ENCODE measurements around the gene OR11L1. TPM values are rescaled to one million over a fixed set of nuclear protein-coding genes. Genes with fewer than 3 reads are reported as not detected.

OR11L1 gene
- not detected in 2 replicates for total RNA-seq (2014; rRNA removed; shearing (Covaris generic))

- no peak for DNase-seq (ENCODE audit: low read depth)
These were observed at the start of gene OR11L1 for GRCh38 chr1:247841796-247842195. Gene OR11L1, minus strand, starts transcription at chr1:247841896. Its CDS starts 0 bp downstream, at chr1:247841896.

GRCh38 chr1:247884797-247885413 lies 43.2 kb upstream of the OR11L1 start:
- DNase-seq (ENCODE audit: low read depth), result no peak

- no peak for DNase-seq (ENCODE audit: low read depth)
These were observed 41.6 kb upstream of the OR11L1 start for GRCh38 chr1:247883346-247883745.

GRCh38 chr1:247865416-247865815 lies 23.7 kb upstream of the OR11L1 start:
- no peak for DNase-seq (ENCODE audit: low read depth)

- no peak for DNase-seq (ENCODE audit: low read depth)
These were observed 22.9 kb upstream of the OR11L1 start for GRCh38 chr1:247864644-247865043.

- no peak for DNase-seq (ENCODE audit: low read depth)
These were observed 21.1 kb upstream of the OR11L1 start for GRCh38 chr1:247862756-247863155.

GRCh38 chr1:247857985-247858619 lies 16.4 kb upstream of the OR11L1 start:
- no peak for DNase-seq (ENCODE audit: low read depth)

- peak; percentile 67 for DNase-seq (ENCODE audit: low read depth)
These were observed 15.6 kb upstream of the OR11L1 start, which contains the start of gene TRIM58 for GRCh38 chr1:247857069-247857984. Gene TRIM58, plus strand, starts transcription at chr1:247857187. Its CDS starts 60 bp downstream, at chr1:247857247.

GRCh38 chr1:247855911-247856310 lies 14.2 kb upstream of the OR11L1 start:
- no peak for DNase-seq (ENCODE audit: low read depth)

GRCh38 chr1:247854899-247855545 lies 13.3 kb upstream of the OR11L1 start:
- no peak for DNase-seq (ENCODE audit: low read depth)

- no peak for DNase-seq (ENCODE audit: low read depth)
These were observed 7.9 kb upstream of the OR11L1 start for GRCh38 chr1:247849616-247850015.

GRCh38 chr1:247848346-247848745 lies 6.7 kb upstream of the OR11L1 start:
- DNase-seq (ENCODE audit: low read depth), result no peak

- DNase-seq (ENCODE audit: low read depth), result no peak
These were observed 4.0 kb upstream of the OR11L1 start for GRCh38 chr1:247845693-247846017.

- no peak for DNase-seq (ENCODE audit: low read depth)
These were observed 3.5 kb upstream of the OR11L1 start for GRCh38 chr1:247845011-247845692.

GRCh38 chr1:247843411-247843810 lies 1.7 kb upstream of the OR11L1 start:
- DNase-seq (ENCODE audit: low read depth), result no peak

GRCh38 chr1:247840818-247841217 lies 878 bp downstream of the OR11L1 start:
- DNase-seq (ENCODE audit: low read depth), result no peak

- no peak for DNase-seq (ENCODE audit: low read depth)
These were observed 8.1 kb downstream of the OR11L1 start for GRCh38 chr1:247833601-247834000.

- peak; percentile 17 for DNase-seq (ENCODE audit: low read depth)
These were observed 12.0 kb downstream of the OR11L1 start for GRCh38 chr1:247829656-247830055.

- no peak for DNase-seq (ENCODE audit: low read depth)
These were observed 16.3 kb downstream of the OR11L1 start for GRCh38 chr1:247825362-247825761.

GRCh38 chr1:247824023-247824422 lies 17.7 kb downstream of the OR11L1 start, which contains the start of gene OR14A16:
Gene OR14A16, minus strand, starts transcription at chr1:247824119. Its CDS starts 8,390 bp downstream, at chr1:247815729.
- no peak for DNase-seq (ENCODE audit: low read depth)

- no peak for DNase-seq (ENCODE audit: low read depth)
These were observed 19.6 kb downstream of the OR11L1 start for GRCh38 chr1:247822060-247822459.

All from RPMI7951 (cell line).